Astrocyte of the cerebellum (primary cell): ENCODE measurements around the gene ATE1.

ENCODE experiments used
- DNase-seq: peaks from one replicate; pipeline ENCODE4 v3.0.0-alpha.2; 2011; ENCODE audit warnings: low read depth
- H3K4me3 ChIP-seq: 2 replicates; pipeline ENCODE4 v1.5.1; 2011; ENCODE audit warnings: mild to moderate bottlenecking, low read depth, low read length, moderate library complexity
- in situ Hi-C: cut with HindIII; loops from 2 replicates; pipeline ENCODE4 v1.10.0; 2017; ENCODE audit warnings: low sequenced_read_pairs
- TF ChIP-seq, protein P1 (sequence below): IDR thresholded peaks from 2 replicates; pipeline ENCODE4 v1.5.1; 2012; ENCODE audit warnings: low read length, low read depth, moderate library complexity, mild to moderate bottlenecking; ENCODE audit errors: missing control alignments

The ATE1 gene

DNA sequence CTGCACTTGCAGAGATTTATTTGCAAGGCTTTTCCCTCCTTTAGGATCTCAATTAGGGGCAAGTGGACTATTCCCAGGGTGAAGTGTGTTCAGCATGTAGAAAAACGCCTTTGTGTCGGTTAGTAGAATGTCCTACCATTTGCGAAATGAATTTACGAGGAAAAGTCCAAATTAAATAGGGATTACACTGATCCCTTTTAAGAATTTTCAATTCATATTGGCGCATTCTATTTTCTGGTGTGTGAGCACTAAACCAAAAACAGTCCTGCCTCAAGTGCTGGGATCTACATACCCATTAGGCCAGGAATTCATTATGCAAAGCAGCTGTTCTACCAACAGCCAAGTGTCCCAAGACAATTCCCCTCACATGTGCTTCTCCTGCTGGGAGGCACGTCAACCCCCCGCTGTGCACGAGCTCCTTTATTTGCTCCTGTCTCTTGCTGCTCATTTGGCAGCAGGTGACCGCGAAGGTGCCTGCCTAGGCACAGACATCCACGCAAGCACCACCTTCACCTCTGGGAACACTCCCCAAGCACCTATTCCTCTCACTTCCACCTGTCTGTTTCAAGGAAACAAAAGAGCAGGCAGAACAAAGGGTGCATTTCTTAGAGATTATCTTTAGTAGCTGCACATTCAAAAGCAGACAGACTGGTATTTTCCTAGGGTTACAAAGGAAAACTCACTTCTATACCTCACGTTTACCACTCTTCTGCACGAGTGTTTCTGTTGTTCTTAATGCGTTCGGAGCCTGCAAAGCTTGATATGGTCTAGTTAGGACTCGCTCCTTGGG, 195.0 kb downstream of the ATE1 start:
- TF ChIP-seq, protein P1, sequence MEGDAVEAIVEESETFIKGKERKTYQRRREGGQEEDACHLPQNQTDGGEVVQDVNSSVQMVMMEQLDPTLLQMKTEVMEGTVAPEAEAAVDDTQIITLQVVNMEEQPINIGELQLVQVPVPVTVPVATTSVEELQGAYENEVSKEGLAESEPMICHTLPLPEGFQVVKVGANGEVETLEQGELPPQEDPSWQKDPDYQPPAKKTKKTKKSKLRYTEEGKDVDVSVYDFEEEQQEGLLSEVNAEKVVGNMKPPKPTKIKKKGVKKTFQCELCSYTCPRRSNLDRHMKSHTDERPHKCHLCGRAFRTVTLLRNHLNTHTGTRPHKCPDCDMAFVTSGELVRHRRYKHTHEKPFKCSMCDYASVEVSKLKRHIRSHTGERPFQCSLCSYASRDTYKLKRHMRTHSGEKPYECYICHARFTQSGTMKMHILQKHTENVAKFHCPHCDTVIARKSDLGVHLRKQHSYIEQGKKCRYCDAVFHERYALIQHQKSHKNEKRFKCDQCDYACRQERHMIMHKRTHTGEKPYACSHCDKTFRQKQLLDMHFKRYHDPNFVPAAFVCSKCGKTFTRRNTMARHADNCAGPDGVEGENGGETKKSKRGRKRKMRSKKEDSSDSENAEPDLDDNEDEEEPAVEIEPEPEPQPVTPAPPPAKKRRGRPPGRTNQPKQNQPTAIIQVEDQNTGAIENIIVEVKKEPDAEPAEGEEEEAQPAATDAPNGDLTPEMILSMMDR: no peak
- no peak overlapping the region for H3K4me3 ChIP-seq
- in situ Hi-C loops: no loop called here
- no peak for DNase-seq

GRCh38 chr10:121732172-121732571, 195.7 kb downstream of the ATE1 start:
- in situ Hi-C loops: no loop called here
- DNase-seq: no peak
- H3K4me3 ChIP-seq: no peak overlapping the region
- TF ChIP-seq, protein P1: no peak

- DNase-seq: no peak
- no peak overlapping the region for H3K4me3 ChIP-seq
- in situ Hi-C loops: no loop called here
- TF ChIP-seq, protein P1: no peak
These were observed 203.5 kb downstream of the ATE1 start for GRCh38 chr10:121724282-121724681.

GRCh38 chr10:121722665-121723064, 205.2 kb downstream of the ATE1 start:
- TF ChIP-seq, protein P1: no peak
- in situ Hi-C loops: no loop called here
- H3K4me3 ChIP-seq: no peak overlapping the region
- no peak for DNase-seq

GRCh38 chr10:121721257-121721656, 206.6 kb downstream of the ATE1 start:
- TF ChIP-seq, protein P1: no peak
- no peak for DNase-seq
- in situ Hi-C loops: no loop called here
- no peak overlapping the region for H3K4me3 ChIP-seq

DNA sequence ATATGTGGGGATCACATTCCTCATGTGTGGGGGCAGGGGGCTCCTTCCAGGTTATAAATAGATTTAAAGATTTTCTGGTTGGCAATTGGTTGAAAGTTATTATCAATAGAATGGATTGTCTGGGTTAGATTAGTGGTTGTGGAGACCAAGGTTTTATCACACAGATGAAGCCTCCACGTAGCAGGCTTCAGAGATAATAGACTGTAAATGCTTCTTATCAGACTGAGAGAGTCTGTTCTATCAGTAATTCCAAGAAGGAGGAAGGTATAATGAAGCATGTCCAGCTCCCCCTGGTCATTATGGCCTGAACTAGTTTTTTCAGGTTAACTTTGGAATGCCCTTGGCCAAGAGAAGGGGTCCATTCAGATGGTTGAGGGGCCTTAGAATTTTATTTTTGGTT, 211.9 kb downstream of the ATE1 start:
- DNase-seq: no peak
- in situ Hi-C loops: no loop called here
- H3K4me3 ChIP-seq: no peak overlapping the region
- TF ChIP-seq, protein P1: no peak
